Loucy (cell line): Measurements from ENCODE around the gene NME8.

Experiments
- H2AFZ ChIP-seq: fragments of 200-600 bp; sonication (generic); 2 replicates; pipeline ENCODE4 v1.6.0; 2016; ENCODE audit warnings: antibody characterized with exemption, mild to moderate bottlenecking, low read length, moderate library complexity
- H3F3A ChIP-seq: fragments of 200-600 bp; 2 replicates; pipeline ENCODE4 v1.6.0; 2016; ENCODE audit warnings: antibody characterized with exemption, low read depth, mild to moderate bottlenecking
- H3K27me3 ChIP-seq: fragments of 200-600 bp; sonication (generic); 2 replicates; pipeline ENCODE4 v1.6.1; 2014; ENCODE audit warnings: low read length, mild to moderate bottlenecking; ENCODE audit not compliant: insufficient read depth, poor library complexity, severe bottlenecking
- H3K36me3 ChIP-seq: fragments of 200-600 bp; sonication (generic); 2 replicates; pipeline ENCODE4 v1.6.1; 2016; ENCODE audit warnings: low read length; ENCODE audit not compliant: insufficient read depth
- H3K4me1 ChIP-seq: fragments of 200-600 bp; sonication (generic); 2 replicates; pipeline ENCODE4 v1.5.1; 2014; ENCODE audit warnings: low read length, mild to moderate bottlenecking; ENCODE audit not compliant: insufficient read depth, poor library complexity, severe bottlenecking
- H3K4me2 ChIP-seq: fragments of 200-600 bp; sonication (generic); 2 replicates; pipeline ENCODE4 v1.6.0; 2014; ENCODE audit warnings: antibody characterized with exemption, low read length, low read depth, mild to moderate bottlenecking; ENCODE audit not compliant: poor library complexity, severe bottlenecking
- H3K4me3 ChIP-seq: fragments of 200-600 bp; sonication (generic); 2 replicates; pipeline ENCODE4 v1.5.1; 2014; ENCODE audit warnings: low read length, mild to moderate bottlenecking, mixed read lengths; ENCODE audit not compliant: poor library complexity, severe bottlenecking
- H3K79me2 ChIP-seq: fragments of 200-600 bp; sonication (generic); 2 replicates; pipeline ENCODE4 v1.6.1; 2014; ENCODE audit warnings: low read length; ENCODE audit not compliant: insufficient read depth
- H3K9ac ChIP-seq: fragments of 200-600 bp; sonication (generic); 2 replicates; pipeline ENCODE4 v1.6.0; 2014; ENCODE audit warnings: mild to moderate bottlenecking, low read depth, low read length, moderate library complexity; ENCODE audit not compliant: poor library complexity, severe bottlenecking
- H3K9me2 ChIP-seq: fragments of 200-600 bp; sonication (generic); replicated peaks from 2 replicates; pipeline ENCODE4 v1.6.1; 2016; ENCODE audit warnings: low read depth, low read length, mixed read lengths
- H3K9me3 ChIP-seq: fragments of 200-600 bp; sonication (generic); 2 replicates; pipeline ENCODE4 v1.6.1; 2014; ENCODE audit warnings: mild to moderate bottlenecking, antibody characterized with exemption, low read length, low read depth; ENCODE audit not compliant: insufficient read depth
- H4K20me1 ChIP-seq: fragments of 200-600 bp; sonication (generic); 2 replicates; pipeline ENCODE4 v1.6.0; 2014; ENCODE audit warnings: antibody characterized with exemption, low read length, mild to moderate bottlenecking; ENCODE audit not compliant: insufficient read depth, poor library complexity, severe bottlenecking
- EZH2phosphoT487 ChIP-seq: fragments of 200-600 bp; IDR thresholded peaks from 2 replicates; pipeline ENCODE4 v1.6.1; 2018; ENCODE audit warnings: antibody characterized with exemption, mild to moderate bottlenecking, moderate library complexity, borderline replicate concordance
- TF ChIP-seq, protein P1 (sequence below): fragments of 200-600 bp; sonication (generic); conservative IDR thresholded peaks from 2 replicates; pipeline ENCODE4 v1.5.1; 2014; ENCODE audit warnings: mild to moderate bottlenecking, antibody characterized with exemption, low read length

NME8 gene

DNA sequence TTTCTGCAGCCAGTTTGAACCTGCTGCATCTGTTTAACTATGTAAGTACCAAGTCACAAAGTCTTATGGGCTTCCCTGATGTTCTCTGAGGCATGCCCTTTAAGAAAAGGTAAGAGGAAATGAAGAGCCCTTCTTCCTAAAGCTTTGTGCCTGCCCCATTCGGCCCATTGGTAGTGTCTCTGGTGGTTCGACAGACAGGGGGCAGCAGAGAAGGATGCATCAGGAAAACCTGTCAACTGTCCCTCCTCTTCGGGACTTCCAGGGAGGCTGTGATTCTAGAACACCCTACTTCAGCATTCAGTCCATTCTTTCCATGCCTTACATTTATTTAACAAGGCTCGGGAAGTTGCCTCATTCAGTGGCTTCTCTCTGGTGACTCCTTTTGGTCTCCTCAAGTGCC, 70.1 kb downstream of the NME8 start:
- Histone ChIP-seq H3K4me3 (no peak overlapping the region), H3K4me2 (no peak overlapping the region)
- TF ChIP-seq EZH2phosphoT487: no peak
- TF ChIP-seq, protein P1, sequence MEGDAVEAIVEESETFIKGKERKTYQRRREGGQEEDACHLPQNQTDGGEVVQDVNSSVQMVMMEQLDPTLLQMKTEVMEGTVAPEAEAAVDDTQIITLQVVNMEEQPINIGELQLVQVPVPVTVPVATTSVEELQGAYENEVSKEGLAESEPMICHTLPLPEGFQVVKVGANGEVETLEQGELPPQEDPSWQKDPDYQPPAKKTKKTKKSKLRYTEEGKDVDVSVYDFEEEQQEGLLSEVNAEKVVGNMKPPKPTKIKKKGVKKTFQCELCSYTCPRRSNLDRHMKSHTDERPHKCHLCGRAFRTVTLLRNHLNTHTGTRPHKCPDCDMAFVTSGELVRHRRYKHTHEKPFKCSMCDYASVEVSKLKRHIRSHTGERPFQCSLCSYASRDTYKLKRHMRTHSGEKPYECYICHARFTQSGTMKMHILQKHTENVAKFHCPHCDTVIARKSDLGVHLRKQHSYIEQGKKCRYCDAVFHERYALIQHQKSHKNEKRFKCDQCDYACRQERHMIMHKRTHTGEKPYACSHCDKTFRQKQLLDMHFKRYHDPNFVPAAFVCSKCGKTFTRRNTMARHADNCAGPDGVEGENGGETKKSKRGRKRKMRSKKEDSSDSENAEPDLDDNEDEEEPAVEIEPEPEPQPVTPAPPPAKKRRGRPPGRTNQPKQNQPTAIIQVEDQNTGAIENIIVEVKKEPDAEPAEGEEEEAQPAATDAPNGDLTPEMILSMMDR: peak; percentile 52

GRCh38 chr7:37920305-37920848, 72.0 kb downstream of the NME8 start, which contains the start of gene EPDR1:
Gene EPDR1 (plus strand): TSS chr7:37920640. CDS start chr7:37920940, 300 bp downstream.
- H3K4me1 ChIP-seq: peaks cover 42% of the 10 kb centered on the region
- H3K9ac ChIP-seq: peak within 1 kb of the TSS; percentile 88
- H3K9me2 ChIP-seq: no peaks in the 10 kb centered on the region
- no peaks in the 10 kb centered on the region for H3K36me3 ChIP-seq
- no peak for TF ChIP-seq EZH2phosphoT487
- TF ChIP-seq, protein P1: peak; percentile 55
- H3K79me2 ChIP-seq: peaks cover 44% of the 10 kb centered on the region
- peak within 1 kb of the TSS; percentile 96 for H3K4me2 ChIP-seq
- no peaks in the 10 kb centered on the region for H3F3A ChIP-seq
- peaks cover 13% of the 10 kb centered on the region for H4K20me1 ChIP-seq
- H3K4me3 ChIP-seq: peak within 1 kb of the TSS; percentile 95
- H2AFZ ChIP-seq: peak within 1 kb of the TSS; percentile 92
- H3K9me3 ChIP-seq: 0 out of 2 replicates have a peak, but pooled peaks cover 2% of the 10 kb centered on the region
- H3K27me3 ChIP-seq: no peaks in the 10 kb centered on the region

More for the DNA sequence above, 70.1 kb downstream of the NME8 start:
- Histone ChIP-seq H3K36me3 (no peaks in the 10 kb centered on the region), H3K9me3 (no peaks in the 10 kb centered on the region), H3K9me2 (no peaks in the 10 kb centered on the region), H3K9ac (no peak overlapping the region), H4K20me1 (peaks cover 13% of the 10 kb centered on the region), H3F3A (no peaks in the 10 kb centered on the region), H3K4me1 (peaks cover 31% of the 10 kb centered on the region), H3K79me2 (peaks cover 26% of the 10 kb centered on the region), H3K27me3 (no peaks in the 10 kb centered on the region), H2AFZ (no peak overlapping the region)

GRCh38 chr7:37920849-37921805, 72.7 kb downstream of the NME8 start:
- Histone ChIP-seq H4K20me1 (peaks cover 13% of the 10 kb centered on the region), H3K36me3 (no peaks in the 10 kb centered on the region), H3F3A (no peaks in the 10 kb centered on the region), H3K9me2 (no peaks in the 10 kb centered on the region), H3K27me3 (no peaks in the 10 kb centered on the region), H3K4me3 (peak overlapping the region; percentile 95), H3K4me2 (peak overlapping the region; percentile 96), H3K9ac (peak overlapping the region; percentile 88), H3K79me2 (peaks cover 52% of the 10 kb centered on the region), H2AFZ (peak overlapping the region; percentile 92), H3K9me3 (0 out of 2 replicates have a peak, but pooled peaks cover 5% of the 10 kb centered on the region), H3K4me1 (peaks cover 42% of the 10 kb centered on the region)
- no peak for TF ChIP-seq EZH2phosphoT487
- TF ChIP-seq, protein P1: peak; percentile 50
